Activated T-cell treated with anti-CD3 and anti-CD28 coated beads for 1 hour (primary cell): ENCODE measurements around the gene HSD17B1.

ENCODE experiments used
- DNase-seq: peaks from one replicate; pipeline ENCODE4 v3.0.0-alpha.2; 2020; ENCODE audit warnings: low read depth

The HSD17B1 gene

GRCh38 chr17:42568341-42569111 lies 15.8 kb downstream of the HSD17B1 start:
- DNase-seq, result no peak

- DNase-seq, result no peak
Observed at GRCh38 chr17:42571435-42572225, 18.9 kb downstream of the HSD17B1 start.

GRCh38 chr17:42573095-42573494 lies 20.4 kb downstream of the HSD17B1 start:
- no peak for DNase-seq

GRCh38 chr17:42574463-42574862 lies 21.7 kb downstream of the HSD17B1 start:
- no peak for DNase-seq

GRCh38 chr17:42577140-42577531 lies 24.4 kb downstream of the HSD17B1 start:
- DNase-seq, result no peak

GRCh38 chr17:42577532-42578281 lies 25.0 kb downstream of the HSD17B1 start, which contains the start of gene PSMC3IP:
PSMC3IP (minus strand) TSS chr17:42577729; CDS start chr17:42577686, 43 bp downstream.
- peak; percentile 89 for DNase-seq

- DNase-seq, result peak; percentile 60
Observed at GRCh38 chr17:42578282-42578869, 25.7 kb downstream of the HSD17B1 start.

- DNase-seq, result no peak
Observed at GRCh38 chr17:42579794-42580551, 27.2 kb downstream of the HSD17B1 start.

GRCh38 chr17:42581744-42582270 lies 29.1 kb downstream of the HSD17B1 start:
- no peak for DNase-seq

GRCh38 chr17:42584880-42585279 lies 32.2 kb downstream of the HSD17B1 start:
- DNase-seq, result no peak

GRCh38 chr17:42585353-42585752 lies 32.6 kb downstream of the HSD17B1 start:
- no peak for DNase-seq

- no peak for DNase-seq
Observed at GRCh38 chr17:42586514-42587230, 33.9 kb downstream of the HSD17B1 start.

- DNase-seq, result no peak
Observed at GRCh38 chr17:42590886-42591285, 38.2 kb downstream of the HSD17B1 start.

- no peak for DNase-seq
Observed at GRCh38 chr17:42591411-42591810, 38.7 kb downstream of the HSD17B1 start.

GRCh38 chr17:42596386-42596785 lies 43.7 kb downstream of the HSD17B1 start:
- no peak for DNase-seq

- DNase-seq, result no peak
Observed at GRCh38 chr17:42598905-42599304, 46.2 kb downstream of the HSD17B1 start.

GRCh38 chr17:42603318-42603717 lies 50.6 kb downstream of the HSD17B1 start:
- no peak for DNase-seq
